Stimulated activated CD4-positive, alpha-beta T cell treated with anti-CD3 and anti-CD28 coated beads, TNF-alpha, amount 100 ng/mL, for 4 hours (primary cell): ENCODE results near the gene PRKRIP1.
"Not testable (repeated sequence)": the region's sequence is repeated elsewhere in the genome, so short reads cannot be mapped to it uniquely, and the experiment has no call there.

Experiments used
- DNase-seq, 3 experiments: peaks; one replicate each; pipeline ENCODE4 v3.0.0-alpha.2; 2020; ENCODE audit warnings: low read depth in 3 of 3

The PRKRIP1 gene, protein sequence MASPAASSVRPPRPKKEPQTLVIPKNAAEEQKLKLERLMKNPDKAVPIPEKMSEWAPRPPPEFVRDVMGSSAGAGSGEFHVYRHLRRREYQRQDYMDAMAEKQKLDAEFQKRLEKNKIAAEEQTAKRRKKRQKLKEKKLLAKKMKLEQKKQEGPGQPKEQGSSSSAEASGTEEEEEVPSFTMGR

DNA sequence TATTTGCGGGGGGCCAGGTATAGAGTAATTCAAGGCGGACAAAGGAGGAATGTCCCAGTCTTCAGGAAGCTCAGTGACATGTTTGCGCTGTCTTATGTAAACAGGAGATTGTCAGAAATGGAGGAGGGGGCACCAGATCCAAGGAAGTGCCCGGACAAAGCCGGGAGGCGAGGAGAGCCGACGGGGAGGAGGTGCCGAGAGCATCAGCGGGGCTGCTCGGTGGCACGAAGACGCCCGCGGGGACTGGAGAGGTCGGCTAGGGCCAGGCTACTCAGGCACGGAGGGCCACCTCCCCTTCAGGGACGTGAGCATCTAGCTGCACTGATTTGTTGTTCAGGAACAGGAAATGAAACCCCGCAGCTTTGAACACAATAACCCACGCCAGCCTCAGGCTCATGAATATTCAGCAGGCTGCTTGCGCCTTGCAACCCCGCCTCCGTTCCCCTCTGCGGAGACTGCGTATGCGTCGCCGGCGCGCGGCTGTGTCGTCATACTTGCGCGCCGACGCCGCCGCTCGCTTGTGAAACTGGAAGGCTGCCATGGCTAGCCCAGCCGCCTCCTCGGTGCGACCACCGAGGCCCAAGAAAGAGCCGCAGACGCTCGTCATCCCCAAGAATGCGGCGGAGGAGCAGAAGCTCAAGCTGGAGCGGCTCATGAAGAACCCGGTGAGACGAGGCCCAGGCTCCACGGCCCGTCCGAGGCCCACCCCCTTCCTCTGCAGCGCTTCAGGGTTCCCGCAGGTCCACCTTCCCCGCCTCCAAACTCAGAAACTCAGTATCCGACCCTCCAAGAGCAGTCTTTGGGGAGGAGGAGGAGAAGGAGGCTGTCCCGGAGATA, at the start of gene PRKRIP1:
TSS of gene PRKRIP1 (plus strand) at position 491 of the 837 bp plus-strand sequence. CDS start at position 540, 49 bp downstream.
- peak; percentile 52 to 77 (median 69) for DNase-seq

DNA sequence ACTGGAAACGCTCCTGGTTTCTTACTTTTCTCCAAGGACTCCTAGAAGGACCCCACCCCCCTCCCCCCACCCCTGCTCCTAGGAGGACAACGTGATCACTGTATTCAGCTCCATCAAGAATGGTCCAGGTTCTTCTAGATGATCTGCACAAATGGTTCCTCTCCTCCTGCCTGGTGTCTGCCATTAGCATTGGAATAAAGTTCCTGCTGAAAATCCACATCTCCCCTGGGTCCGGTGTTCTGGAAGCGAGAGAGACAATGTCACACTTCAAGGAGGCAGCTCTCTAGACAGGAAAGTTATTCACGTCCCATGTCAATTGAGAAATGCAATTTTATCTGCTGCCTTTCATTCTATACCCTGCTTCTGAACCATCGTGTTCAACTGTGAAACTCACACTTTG, 49.2 kb upstream of the PRKRIP1 start:
- not testable (repeated sequence) for DNase-seq

DNA sequence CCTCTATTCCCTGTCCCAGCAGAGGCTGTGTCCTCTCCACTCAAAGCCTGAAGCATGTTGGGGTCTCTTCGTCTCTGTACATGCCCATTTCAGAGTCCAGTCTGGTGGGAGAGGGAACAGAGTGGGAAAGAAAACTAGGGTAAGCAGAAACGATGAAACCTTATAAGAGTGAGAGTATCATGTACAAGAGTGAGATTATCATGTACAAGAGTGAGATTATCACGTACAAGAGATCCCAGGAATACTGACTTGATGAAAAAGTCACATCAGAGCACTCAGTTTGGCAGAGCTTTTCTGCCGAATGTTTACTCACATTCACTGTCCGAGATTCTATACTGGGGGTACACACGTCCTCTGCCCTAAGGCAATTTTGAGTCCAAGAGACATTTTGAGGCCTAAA, 39.8 kb upstream of the PRKRIP1 start, which contains the start of gene SPDYE6:
TSS of gene SPDYE6 (minus strand) at position 101 of the 400 bp plus-strand sequence. CDS start 421 bp downstream, outside the sequence.
- not testable (repeated sequence) for DNase-seq

DNA sequence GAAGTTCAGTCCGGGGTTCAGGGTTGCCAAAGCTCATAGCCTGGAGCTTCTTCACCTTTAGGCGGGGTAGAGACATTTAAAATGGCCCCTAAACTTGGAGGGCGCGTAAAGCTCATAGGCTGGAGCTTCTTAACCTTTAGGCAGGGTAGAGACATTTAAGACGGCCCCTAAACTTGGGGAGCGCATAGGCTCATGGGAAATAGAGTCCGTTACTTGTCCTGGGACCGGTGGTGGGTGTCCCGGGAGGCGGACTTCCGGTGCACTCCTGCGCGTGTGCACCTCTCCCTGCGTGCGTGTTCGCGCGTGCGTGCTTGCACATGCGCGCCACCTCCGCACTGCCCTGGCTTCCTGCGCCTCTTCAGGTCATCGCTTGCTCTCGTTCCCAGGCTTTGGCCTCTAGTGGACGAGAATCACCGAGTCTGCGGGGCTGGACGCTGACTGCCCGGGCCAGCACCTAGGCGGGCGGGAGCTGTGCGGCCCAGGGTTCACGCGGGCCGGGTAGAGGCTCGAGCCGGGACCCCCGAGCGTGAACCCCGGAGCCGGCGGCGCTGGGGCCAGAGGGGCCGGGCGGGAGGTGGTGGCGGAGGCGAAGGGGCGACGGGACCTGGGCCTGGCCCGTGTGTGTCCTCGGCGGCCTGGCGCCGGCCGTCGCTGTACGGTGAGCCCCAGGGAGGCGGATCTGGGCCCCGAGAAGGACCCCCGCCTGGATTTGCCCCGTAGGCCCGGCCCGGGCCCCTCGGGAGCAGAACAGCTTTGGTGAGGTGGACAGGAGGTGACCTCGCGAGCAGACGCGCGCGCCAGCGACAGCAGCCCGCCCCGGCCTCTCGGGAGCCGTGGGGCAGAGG, 32.4 kb upstream of the PRKRIP1 start:
- peak; percentile 77 to 89 (median 87) for DNase-seq

DNA sequence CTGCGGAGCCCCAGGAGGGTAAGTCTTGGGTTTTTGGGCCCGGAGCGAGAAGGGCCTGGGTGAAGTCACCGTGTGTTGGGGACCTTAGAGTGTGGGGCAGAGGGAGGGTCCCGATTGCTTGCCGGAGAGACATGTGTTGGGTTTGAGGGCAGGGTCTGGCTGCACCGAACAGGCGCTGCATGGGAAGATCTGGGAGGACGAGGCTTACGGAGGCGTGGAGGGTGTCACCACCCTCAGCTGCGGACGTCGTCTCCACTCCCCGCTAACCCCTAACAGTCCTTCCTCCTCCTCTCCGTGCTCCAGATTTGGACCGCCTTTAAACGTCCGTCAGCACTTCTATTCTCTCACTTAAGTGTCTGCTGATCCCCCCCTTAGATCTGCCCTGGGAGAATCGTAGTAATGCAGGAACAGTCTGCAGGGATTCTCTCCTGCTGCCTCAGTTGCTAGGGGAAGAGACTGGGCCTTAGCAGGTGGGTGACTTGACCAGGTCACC, 31.7 kb upstream of the PRKRIP1 start:
- DNase-seq: not testable (repeated sequence)

DNA sequence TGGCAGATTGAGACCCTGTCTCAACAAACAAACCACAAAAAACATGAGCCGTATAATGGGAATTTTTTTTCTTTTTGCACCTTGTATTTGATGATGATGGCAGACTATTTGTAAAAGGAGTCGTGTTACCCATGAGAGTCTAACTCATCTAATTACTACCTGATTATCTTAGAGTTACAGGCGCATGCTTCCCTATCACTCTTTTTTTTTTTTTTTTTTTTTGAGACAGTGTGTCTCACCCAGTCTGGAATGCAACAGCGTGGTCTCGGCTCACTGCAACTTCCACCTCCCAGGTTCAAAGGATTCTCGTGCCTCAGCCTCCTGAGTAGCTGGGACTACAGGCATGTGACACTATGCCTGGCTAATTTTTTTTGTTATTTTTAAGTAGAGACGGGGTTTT, 30.8 kb upstream of the PRKRIP1 start:
- not testable (repeated sequence) for DNase-seq

DNA sequence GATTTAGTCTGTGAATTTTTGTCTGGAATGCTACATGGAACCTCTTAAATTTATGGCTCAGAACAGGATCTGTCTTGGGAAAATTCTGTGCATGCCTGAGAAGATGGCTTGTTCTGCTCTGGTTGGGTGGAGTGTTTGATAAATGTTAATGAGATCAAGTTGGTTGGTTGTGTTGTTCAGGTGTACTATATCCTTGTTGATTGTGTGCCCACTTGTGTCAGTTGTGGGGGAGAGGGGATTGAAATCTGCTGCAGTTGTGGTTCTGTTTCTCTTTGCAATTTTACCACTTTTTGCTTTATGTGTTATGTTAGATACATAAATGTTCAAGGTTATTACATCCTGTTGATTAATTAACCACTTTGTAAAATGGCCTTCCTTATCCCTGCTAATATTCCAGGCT, 26.1 kb upstream of the PRKRIP1 start:
- not testable (repeated sequence) for DNase-seq

DNA sequence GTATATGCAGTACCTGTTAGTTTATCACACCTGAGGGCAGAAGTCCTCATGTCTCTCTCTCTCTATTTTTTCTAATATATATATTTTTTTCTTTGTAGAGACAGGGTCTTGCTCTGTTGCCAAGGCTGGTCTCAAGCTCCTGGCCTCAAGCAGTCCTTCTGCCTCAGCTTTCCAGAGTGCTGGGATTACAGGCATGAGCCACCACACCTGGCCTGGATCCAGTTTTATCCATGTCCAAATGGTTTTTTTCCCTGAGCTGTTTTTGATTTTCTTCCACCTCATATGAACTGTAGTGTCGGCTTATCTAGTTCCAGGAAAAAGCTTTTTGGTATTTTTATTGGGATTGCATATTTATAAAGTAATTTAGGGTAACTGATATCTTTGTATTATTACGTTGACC, 23.4 kb upstream of the PRKRIP1 start:
- not testable (repeated sequence) for DNase-seq

DNA sequence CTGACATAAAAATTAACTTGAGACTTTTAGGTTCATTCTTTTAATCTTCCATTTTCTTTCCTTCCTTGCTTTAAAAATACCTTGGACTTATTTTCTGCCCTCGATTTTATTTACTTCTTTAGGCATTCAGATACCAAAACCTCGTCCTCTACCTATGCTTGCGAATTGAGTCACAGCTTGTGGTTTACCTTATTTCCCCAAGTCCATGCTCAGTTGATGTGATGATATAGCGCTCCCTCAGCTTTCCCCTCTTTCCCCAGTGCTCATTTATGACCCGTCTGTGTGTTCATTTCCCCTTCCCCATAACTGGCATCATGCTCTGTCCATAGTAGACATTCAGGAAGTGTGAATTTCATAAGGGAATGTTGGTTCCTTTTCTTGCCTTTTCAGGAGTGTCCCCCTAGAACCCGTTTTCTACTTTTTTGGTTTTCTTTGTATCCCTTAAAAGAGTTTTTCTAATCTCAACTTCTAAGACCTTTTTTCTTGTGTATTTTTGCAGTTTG, 19.1 kb upstream of the PRKRIP1 start:
- DNase-seq: no peak

DNA sequence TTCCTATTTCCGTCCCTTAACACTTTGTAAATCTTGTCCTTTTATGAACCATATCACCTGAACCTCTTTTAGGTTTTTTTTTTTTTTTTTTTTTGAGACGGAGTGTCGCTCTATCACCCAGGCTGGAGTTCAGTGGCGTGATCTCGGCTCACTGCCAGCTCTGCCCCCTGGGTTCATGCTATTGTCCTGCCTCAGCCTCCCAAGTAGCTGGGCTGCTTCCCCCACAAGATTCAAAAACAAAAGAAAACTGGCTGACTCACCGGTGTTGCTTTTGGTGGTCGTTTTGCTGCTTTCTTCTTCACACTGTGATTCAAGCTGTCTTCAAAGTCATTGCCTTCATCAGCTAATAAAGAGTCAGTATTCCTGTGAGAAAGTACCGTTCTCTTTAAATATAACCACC, 15.3 kb upstream of the PRKRIP1 start:
- not testable (repeated sequence) for DNase-seq

DNA sequence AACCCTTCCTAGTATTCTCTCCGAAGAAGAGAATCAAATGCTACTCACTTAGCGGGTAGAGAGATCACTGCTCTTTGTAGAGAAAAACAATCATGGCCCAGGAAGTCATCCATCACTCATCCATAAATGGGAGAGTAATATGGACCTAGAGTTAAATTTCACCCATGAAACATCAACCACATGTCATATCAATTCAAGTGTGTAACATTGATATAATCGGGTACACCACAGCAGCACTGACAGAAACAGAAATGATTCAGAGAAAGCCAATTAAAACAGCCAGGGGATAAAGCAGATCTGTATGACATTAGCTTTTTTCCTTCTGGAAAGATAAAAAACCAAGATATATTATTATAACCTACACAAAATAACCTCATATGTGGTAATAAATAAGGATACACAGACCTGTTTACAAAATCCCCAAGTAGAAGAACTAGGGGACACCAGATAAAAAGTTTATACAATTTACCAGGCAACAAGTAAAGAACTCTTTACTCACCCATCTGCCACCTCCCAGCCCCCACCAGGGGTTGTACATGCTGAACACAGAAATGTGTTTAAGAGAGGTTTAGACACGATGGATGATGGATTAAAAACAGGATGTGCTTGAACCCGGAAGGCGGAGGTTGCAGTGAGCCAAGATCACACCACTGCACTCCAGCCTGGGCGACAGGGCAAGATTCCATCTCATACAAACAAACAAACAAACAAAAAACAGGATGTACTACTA, 14.3 kb upstream of the PRKRIP1 start:
- not testable (repeated sequence) for DNase-seq

DNA sequence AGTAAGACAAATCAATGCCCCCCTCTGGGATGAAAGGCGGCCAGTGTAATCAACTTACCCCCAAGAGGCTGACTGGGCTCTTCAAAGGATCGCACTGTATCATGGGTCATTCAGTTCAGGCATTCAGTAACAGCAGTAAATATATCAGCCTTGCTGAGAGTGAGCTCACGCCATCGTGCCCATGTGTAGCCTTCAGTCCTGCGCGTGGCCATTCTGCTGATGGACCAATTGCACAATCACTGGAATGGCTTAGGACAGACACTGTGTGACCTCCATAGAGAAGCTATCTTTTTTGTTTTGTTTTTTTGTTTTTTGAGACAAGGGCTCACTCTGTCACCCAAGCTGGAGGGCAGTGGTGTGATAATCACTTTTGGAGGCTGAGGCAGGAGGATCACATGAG, 9.1 kb upstream of the PRKRIP1 start:
- DNase-seq: no peak

DNA sequence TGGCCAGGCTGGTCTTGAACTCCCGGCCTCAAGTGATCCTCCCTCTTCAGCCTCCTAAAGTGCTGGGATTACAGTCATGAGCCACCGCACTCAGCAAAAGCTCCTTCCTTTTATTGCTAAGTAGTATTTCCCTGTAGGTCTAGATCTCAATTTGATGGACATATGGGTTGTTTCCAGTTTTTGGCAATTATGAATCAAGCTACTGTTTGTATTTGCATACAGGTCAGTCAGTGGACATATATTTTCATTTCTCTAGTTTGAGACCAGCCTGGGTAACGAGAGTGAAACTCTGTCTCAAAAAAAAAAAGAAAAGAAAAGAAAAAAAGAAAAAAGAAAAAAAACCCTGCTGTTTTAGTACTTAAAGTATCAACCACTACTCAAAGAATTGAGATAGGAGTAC, 6.4 kb upstream of the PRKRIP1 start:
- DNase-seq: no peak

DNA sequence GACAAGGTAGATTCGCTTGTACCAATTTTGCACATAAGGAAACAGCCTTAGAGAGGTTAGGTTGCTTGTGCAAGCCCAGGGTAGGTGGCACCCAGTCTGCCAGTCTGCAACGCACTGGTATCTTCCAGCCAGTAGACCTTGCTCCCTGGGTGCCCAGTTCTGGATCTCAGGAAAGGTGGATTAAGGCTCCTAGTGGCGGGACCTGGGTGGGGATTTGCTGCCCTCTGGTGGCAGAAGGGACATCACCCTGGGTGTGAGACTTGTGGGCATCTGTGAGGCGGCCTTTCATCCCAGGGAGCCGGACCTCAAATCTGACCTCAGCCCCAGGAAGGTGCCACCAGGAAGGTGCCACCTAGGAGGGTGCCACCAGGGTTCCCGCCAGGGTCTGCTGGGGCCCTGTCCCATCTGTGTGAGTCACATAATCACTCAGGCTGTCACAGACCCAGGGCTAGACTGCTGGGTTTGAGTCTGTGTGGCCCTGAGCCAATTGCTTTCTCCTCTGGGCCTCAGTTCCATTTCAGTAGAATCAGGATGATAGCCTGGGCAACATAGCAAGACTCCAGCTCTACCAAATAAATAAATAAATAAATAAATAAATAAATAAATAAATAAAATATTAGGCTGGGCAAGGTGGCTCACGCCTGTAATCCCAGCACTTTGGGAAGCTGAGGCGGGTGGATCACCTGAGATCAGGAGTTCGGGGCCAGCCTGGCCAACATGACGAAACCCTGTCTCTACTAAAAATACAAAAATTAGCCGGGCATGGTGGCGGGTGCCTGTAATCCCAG, 5.3 kb upstream of the PRKRIP1 start:
- peak; percentile 31 to 51 (median 44) for DNase-seq

DNA sequence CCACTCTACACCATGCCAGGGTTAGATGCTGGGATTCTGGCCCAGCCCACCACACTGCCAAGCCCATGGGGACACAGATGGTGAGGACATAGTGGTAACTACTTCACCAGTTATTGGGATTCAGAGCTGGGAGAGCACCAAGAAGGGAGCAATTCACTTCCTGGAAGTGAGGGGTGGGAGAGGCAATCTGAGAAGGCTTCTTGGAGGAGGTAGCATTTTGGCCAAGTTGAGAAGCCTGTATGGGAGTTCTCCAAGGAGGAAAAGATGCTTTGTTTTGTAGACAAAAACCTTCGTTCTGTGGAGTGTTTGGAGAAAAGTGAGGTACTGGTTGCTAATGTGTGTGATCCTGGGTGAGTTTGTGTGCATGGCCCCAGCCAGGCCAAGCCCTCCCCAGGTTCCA, 3.8 kb upstream of the PRKRIP1 start:
- DNase-seq: no peak

DNA sequence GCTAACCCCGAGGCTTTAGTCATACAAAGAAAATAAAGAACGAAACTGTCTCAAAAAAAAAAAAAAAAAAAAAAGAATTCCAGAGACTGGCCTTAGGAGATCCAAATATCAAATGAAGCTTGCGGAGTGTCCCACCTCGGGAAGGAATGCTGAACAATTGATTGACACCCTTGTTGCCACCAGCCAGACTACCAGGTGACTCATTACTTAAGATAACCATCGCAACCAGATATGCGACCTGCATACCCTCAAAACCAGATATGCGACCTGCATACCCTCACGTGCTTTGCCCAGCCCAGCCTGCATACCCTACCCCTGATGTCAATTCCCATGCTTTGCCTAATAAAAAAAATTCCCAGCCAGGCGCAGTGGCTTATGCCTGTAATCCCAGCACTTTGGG, 2.7 kb upstream of the PRKRIP1 start:
- no peak for DNase-seq

DNA sequence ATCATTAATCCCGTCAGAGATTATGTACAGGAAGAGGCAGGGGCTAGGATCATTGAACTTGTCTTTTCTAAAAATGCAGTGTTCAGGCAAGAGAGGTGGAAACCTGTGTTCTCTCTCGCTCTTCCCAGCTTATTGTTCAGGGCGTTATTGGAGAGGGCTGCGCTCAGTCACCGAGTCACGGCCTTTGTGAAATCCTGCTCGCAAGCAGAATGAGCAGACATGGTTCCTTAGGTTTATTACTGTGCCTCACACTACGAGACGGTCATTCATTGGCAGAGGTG, 631 bp upstream of the PRKRIP1 start:
- DNase-seq: no peak

DNA sequence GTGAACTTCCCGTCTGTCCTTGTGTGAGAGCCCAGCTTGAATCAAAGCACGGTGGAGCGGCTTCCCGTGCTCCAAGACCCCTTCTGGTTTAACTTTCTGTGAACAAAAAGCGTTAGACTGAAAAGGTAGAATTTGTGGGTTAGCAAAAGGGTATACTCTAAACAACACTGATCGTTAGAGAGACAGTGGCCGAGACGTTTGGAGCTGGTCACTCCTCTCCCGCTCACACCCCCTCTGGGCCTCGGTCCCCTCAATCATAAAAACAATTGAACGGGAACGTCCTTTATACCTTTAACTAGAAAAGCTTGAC, 502 bp downstream of the PRKRIP1 start:
- DNase-seq: no peak

DNA sequence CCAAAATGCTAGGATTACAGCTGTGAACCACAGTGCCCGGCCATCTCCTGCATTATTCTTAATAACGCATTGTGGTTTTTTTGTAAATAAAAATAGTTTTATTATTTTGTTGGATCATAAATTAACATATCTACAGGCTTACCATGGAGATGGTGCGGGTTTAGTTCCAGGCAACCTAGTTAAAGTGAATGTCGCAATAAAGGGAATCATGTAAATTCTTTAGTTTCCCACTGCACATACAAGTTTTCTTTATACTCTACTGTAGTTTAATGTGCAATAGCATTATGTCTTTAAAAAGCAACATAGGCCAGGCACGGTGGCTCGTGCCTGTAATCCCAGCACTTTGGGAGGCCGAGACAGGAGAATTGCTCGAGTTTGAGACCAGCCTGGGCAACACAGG, 2.4 kb downstream of the PRKRIP1 start:
- no peak for DNase-seq

DNA sequence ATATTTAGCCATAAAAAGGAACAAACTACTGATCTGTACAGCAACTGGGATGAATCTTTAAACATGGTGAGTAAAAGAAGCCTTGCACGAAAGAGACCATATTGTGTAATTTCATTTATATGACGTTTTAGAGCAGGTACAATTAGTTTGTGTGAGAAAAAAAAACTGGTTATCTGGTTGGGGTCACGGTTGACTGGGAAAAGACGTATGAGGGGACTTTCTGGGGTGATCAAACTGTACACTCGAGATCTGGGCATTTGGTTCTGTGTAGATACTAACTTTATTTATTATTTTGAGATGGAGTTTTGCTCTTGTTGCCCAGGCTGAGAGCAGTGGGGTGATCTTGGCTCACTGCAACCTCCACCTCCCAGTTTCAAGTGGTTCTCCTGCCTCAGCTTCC, 4.2 kb downstream of the PRKRIP1 start:
- no peak for DNase-seq

DNA sequence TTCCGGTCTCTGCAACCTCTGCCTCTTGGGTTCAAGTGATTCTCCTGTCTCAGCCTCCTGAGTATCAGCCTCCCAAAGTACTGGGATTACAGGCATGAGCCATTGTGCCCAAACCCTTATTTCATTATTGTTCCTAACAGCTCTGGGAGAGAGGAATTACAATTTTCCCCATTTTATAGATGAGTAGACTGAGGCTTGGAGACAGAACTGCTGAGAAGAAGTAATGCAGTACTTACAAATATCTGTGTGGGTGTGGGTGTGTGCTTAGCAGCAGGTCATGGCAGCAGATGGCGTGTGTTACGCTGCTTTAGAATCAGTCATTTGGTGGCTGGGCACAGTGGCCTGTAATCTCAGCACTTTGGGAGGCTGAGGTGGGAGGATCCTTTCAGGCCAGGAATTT, 7.4 kb downstream of the PRKRIP1 start:
- no peak for DNase-seq
